ENCODE results near the gene SELENOK.

SELENOK gene

GRCh38 chr3:53841296-53841695 lies 50.4 kb downstream of the SELENOK start:
- no peak for DNase-seq

- DNase-seq = no peak
These were observed 54.3 kb downstream of the SELENOK start for GRCh38 chr3:53837331-53837730.

GRCh38 chr3:53836084-53836872 lies 55.4 kb downstream of the SELENOK start:
- DNase-seq = no peak

GRCh38 chr3:53835257-53835656 lies 56.4 kb downstream of the SELENOK start:
- DNase-seq = no peak

GRCh38 chr3:53834429-53835095 lies 57.1 kb downstream of the SELENOK start:
- no peak for DNase-seq
